GM15510 (cell line): ENCODE results near the gene NUMBL.

Experiments
- POLR2A ChIP-seq: IDR thresholded peaks from 3 replicates; pipeline ENCODE4 v1.6.1; 2011; ENCODE audit warnings: borderline replicate concordance; ENCODE audit not compliant: insufficient read length; ENCODE audit errors: extremely low read depth

Gene NUMBL

DNA sequence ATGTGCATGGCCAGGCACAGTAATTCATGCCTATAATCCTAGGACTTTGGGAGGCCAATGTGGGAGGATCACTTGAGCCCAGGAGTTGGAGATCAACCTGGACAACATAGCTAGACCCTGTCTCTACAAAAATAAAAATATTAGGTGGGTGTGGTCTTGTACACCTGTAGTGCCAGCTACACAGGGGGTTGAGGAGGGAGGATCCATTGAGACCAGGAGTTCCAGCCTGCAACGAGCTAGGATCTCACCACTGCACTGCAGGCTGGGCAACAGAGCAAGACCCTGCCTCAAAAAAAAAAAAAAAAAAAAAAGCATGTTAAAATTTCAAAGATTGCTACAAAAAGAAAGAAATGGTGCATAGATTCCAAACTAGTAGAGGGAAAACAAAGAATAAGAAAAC lies 52.1 kb downstream of the NUMBL start:
- TF ChIP-seq POLR2A = no peak

DNA sequence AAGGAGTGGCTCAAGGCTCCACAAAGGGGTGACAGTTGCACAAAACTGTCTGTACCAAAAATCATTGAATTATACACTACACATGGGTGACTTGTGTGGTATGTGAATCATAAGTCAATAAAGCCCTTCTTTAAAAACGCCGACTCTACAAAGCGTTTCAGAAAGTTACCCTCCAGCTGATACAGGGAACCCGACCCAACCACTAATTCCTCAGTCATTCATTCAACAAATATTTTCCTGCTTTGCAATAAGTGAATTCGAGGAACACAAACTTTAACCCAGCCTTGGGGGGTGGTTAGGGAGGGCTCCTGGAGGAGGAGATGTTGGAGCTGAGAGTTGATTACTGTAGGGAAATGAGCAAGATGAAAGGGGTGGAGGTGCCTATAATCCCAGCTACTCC lies 57.2 kb downstream of the NUMBL start:
- TF ChIP-seq POLR2A = no peak

DNA sequence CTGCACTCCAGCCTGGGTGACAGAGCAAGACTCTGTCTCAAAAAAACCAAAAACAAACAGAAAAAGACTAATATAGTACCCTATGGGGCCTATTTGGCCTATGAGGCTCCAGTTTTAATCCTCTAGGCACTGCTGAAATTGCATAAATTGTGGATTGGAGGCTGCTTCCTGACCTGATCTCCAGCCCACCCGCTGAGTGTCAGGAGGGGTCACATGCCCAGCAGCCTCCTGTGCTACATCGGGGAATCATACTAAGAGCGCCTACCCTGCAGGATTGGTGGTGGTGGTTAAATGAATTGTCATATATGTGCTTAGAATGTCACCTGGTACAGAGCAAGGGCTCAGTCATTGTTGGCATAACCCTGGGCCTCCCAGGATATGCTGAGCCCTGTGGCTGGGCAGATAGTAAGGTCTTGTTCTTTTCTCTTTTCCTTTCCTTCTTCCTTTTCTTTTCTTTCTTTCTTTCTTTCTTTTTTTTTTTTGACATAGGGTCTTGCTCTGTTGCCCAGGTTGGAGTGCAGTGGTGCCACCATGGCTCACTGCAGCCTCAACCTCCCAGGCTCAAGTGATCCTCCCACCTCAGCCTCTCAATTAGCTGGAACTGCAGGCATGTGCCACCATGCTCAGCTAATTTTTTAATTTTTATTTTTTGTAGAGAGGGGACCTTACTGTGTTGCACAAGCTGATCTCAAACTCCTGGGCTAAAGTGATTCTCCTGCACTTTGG lies 58.0 kb downstream of the NUMBL start:
- no peak for TF ChIP-seq POLR2A

DNA sequence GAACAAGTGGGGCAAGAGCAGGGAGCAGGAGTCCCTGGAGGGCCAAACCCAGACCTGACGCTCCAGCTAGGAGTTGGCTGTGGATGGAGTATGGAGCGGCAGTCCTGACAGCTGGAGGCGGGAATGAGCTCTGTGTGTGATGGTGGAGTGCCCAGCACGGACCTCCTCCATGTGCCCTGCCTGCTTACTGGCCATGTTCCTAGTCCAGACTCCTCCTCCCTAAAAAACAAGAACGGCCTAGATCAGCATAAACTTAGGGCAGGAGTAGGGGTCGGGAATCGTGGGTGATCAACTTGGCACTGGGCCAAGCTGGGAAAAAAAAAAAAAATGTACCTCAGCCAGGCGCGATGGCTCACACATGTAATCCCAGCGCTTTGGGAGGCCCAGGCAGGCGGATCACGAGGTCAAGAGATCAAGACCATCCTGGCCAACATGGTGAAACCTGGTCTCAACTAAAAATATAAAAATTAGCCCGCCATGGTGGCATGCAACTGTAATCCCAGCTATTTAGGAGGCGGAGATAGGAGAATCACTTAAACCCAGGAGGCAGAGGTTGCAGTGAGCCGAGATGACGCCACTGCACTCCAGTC lies 59.8 kb downstream of the NUMBL start:
- TF ChIP-seq POLR2A = no peak

DNA sequence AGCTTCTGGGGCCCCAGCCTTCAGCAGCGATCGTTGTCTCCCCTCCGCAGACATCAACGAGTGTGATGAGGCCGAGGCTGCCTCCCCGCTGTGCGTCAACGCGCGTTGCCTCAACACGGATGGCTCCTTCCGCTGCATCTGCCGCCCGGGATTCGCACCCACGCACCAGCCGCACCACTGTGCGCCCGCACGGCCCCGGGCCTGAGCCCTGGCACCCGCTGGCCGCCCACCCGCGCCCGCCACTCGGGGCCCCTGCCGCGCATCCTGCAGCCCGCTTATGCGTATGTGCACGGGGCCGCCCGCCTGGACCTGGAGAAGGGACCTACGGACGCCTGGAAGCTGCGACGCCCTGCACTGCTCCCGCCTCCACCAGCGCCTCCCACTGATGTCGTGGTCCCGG lies 61.1 kb downstream of the NUMBL start:
- TF ChIP-seq POLR2A = no peak

DNA sequence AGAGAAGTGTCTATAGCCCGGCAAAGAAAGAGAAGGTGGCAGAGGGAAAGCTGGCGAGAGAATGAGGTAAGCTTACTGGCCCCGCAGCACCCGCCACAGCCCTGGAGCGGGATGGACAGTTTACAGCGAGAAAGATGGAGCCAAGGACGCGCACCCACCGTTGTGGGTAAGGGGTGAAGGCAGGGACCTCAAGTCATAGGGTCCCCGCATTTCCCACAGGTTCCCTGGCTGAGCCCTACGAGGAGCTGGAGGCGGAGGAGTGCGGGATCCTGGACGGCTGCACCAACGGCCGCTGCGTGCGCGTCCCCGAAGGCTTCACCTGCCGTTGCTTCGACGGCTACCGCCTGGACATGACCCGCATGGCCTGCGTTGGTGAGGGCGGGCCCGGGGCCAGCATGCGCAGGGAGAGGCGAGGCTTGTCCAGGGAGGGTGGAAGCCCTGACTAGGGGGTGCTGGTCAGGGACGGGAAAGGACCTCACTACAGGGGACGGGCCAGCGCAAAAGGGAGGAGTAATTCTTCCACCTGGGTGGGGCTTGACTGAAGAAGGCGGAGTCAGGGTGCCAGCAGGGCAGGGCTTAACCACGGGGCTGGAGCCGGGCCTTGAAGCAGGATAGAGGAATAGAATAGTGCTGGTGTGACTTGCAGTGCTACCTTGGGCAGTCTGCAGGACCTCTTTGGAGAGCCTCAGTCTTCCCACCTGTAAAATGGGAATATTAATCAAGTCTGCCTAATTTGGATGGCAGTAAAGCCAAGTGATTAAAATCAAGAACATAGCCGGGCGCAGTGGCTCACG lies 62.8 kb downstream of the NUMBL start:
- no peak for TF ChIP-seq POLR2A

DNA sequence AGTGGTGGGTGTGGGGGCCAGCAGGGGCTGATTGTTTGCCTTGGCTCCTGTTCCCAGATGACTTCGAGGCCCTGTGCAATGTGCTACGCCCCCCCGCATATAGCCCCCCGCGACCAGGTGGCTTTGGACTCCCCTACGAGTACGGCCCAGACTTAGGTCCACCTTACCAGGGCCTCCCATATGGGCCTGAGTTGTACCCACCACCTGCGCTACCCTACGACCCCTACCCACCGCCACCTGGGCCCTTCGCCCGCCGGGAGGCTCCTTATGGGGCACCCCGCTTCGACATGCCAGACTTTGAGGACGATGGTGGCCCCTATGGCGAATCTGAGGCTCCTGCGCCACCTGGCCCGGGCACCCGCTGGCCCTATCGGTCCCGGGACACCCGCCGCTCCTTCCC lies 63.5 kb downstream of the NUMBL start:
- TF ChIP-seq POLR2A = no peak

DNA sequence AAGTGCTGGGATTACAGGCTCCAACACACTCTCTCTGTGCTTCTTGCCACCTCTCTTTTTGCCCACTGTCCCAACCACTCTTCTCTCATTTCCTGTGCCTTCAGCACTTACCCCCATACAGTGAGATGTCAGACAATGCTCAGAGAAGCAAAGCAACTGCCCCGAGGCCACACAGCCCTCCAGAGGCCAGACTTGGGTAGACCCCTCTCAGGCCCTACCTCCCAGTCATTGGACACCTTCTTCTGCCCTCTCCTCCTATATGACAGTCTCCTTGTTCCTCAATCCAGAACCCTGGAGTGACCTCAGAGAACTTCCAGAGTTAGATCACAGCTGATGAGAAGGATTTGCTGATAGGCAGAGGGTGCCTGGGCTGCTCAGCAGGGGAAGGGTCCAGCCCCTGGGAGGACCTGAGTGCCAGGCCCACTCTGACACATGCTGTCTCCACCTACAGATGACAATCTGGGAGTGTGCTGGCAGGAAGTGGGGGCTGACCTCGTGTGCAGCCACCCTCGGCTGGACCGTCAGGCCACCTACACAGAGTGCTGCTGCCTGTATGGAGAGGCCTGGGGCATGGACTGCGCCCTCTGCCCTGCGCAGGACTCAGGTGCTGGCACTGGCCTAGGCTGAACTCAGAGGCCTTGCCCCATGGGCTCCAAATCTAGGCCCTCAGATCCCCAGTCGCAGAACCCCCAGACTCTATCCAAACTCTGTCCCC lies 64.9 kb downstream of the NUMBL start:
- no peak for TF ChIP-seq POLR2A

DNA sequence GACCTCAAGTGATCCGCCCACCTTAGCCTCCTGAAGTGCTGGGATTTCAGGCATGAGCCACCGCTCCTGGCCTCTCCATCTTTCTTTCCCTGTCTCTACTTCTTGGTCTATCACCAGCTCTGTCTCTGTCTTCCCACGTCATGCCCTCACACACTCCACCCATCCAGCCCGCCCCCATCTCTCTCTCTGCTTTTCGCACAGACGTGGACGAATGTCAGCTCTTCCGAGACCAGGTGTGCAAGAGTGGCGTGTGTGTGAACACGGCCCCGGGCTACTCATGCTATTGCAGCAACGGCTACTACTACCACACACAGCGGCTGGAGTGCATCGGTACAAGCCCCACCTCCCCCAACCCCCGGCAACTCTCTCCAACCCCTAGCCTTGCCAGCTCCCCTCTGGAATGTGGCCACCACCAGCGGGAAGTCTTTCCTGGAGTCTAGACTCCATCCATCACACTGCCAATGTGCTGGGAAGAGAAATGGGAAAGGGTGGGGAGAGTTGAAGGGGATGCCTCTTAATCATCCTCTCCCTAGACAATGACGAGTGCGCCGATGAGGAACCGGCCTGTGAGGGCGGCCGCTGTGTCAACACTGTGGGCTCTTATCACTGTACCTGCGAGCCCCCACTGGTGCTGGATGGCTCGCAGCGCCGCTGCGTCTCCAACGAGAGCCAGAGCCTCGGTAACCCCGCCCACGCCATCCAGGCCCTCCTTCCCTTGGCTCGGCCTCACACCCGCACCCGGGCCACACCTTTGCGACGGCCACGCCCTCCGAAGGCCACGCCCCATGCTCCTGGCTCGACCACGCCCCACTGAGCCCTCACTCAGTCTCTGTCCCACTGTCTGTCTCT lies 66.8 kb downstream of the NUMBL start:
- no peak for TF ChIP-seq POLR2A

DNA sequence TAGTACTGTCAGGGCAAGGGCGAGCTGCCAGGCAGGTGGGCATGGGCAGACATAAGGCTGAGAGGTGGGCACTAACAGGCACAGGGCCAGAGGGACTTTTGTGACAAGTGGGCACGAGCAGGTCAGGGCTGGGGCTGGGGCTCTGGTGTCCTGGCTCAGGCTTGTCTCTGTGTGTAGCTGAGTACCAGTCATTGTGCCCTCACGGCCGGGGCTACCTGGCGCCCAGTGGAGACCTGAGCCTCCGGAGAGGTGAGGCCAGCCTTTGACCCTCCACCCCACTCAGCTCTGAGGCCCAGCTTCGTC lies 67.7 kb downstream of the NUMBL start:
- no peak for TF ChIP-seq POLR2A

DNA sequence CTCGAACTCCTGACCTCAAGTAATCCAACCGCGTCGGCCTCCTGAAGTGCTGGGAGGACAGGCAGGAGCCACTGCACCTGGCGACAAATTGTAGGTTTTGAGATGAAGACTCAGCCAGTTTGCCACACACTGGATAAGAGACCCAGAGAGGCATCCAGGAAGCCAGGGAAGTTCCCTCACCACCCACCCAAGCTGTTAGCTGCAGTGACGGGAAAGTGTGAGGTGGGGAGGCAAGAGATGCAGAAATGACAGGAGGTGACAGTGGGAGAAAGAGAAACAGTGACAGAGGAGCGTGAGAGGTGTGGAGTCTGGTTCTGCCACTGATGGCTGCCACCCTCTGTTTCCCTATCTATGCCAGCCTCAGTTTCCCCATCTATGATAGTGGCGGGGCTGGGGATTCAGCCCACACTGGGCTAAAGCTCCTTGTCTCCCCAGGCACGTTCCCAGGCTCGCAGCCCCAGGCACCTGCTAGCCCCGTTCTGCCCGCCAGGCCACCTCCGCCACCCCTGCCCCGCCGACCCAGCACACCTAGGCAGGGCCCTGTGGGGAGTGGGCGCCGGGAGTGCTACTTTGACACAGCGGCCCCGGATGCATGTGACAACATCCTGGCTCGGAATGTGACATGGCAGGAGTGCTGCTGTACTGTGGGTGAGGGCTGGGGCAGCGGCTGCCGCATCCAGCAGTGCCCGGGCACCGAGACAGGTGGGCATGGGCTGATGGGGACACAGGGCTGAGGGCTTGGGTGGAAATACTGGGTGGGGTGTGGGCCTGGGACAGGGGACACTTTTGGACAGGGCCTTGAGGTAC lies 68.3 kb downstream of the NUMBL start:
- no peak for TF ChIP-seq POLR2A

DNA sequence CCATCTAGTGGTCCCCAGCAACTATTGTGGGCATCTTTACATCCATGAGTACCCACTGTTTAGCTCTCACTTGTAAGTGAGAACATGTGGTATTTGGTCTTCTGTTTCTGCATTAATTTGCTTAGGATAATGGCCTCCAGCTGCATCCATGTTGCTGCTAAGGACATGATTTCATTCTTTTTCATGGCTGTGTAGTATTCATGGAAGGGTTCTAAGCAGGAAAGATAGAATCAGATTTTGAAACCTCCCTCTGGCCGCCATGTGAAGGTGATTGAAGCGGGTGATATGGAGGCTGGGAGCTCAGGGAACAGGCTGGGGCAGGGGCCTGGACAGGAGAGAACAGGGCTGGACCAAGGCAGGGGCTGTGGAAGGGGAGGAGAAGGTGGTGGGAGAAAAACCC lies 69.2 kb downstream of the NUMBL start:
- no peak for TF ChIP-seq POLR2A

DNA sequence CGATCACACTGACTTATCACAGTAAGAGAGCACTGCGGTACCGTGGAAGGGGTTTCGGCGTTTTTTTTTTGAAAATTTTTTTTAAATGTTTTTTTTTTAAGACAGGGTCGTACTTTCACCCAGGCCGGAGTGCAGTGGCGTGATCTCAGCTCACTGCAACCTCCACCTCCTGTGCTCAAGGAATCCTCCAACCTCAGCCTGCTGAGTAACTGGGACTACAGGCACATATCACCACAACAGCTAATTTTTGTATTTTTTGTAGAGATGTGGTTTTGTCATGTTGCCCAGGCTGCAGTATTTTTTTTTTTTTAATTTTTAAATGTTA lies 70.3 kb downstream of the NUMBL start:
- no peak for TF ChIP-seq POLR2A
